Bronchial epithelial cell (primary cell): ENCODE results near the gene NECAP2. TPM values are rescaled to one million over a fixed set of nuclear protein-coding genes. Genes with fewer than 3 reads are reported as not detected.

ENCODE experiments used
- DNase-seq: peaks from one replicate; pipeline ENCODE4 v3.0.0-alpha.2; 2010; ENCODE audit warnings: low read depth
- FAIRE-seq: peaks from 2 replicates; lab custom pipeline; 2011; peaks lifted over from hg19 to GRCh38; lab: Jason Lieb, UNC
- H3K27me3 ChIP-seq: 2 replicates; pipeline ENCODE4 v1.5.1; 2011; ENCODE audit warnings: low read length; ENCODE audit not compliant: control insufficient read depth, insufficient read depth
- H3K36me3 ChIP-seq: 2 replicates; pipeline ENCODE4 v1.5.1; 2011; ENCODE audit warnings: low read length; ENCODE audit not compliant: control insufficient read depth, insufficient read depth
- H3K4me3 ChIP-seq: 2 replicates; pipeline ENCODE4 v1.5.1; 2011; ENCODE audit warnings: mild to moderate bottlenecking, low read depth, low read length, control low read depth
- total RNA-seq: library from RNA; depleted of rRNA; stranded (reverse); fragments of >200 nt; gene quantifications from 2 replicates; pipeline ENCODE4 v1.2.1, GENCODE V29; 2014
- TF ChIP-seq, protein P1 (sequence below): IDR thresholded peaks from 2 replicates; pipeline ENCODE4 v1.5.1; 2011; ENCODE audit warnings: mild to moderate bottlenecking, moderate library complexity, low read length, control low read depth, inconsistent platforms; ENCODE audit not compliant: insufficient read depth, severe bottlenecking

The NECAP2 gene
- total RNA-seq, 1 donor from 2014 or later, result 87.7 TPM

DNA sequence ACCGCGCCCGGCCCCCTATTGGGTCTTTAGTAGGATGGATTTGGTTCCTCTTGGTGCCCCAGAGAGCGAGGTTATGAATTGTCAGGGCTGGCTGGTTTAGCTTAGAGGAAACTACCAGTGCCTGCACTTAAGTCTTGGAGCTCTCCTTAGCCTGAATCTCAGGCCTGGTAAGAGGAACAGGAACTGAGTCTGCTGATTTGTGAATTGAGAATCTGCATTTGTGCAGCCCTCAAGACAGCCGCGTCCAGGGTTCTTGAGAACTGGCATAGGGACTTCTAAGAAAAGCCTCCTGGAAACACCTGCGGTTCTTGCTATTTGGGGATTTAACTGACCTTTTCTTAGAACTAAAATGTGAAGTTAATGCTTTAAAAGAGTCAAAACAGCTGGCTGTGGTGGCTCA lies 1.7 kb downstream of the NECAP2 start:
- TF ChIP-seq, protein P1, sequence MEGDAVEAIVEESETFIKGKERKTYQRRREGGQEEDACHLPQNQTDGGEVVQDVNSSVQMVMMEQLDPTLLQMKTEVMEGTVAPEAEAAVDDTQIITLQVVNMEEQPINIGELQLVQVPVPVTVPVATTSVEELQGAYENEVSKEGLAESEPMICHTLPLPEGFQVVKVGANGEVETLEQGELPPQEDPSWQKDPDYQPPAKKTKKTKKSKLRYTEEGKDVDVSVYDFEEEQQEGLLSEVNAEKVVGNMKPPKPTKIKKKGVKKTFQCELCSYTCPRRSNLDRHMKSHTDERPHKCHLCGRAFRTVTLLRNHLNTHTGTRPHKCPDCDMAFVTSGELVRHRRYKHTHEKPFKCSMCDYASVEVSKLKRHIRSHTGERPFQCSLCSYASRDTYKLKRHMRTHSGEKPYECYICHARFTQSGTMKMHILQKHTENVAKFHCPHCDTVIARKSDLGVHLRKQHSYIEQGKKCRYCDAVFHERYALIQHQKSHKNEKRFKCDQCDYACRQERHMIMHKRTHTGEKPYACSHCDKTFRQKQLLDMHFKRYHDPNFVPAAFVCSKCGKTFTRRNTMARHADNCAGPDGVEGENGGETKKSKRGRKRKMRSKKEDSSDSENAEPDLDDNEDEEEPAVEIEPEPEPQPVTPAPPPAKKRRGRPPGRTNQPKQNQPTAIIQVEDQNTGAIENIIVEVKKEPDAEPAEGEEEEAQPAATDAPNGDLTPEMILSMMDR, result no peak
- DNase-seq (no peak), FAIRE-seq (no peak)
- H3K36me3 ChIP-seq, result peaks cover 19% of the 10 kb centered on the region
- H3K4me3 ChIP-seq, result no peak overlapping the region
- no peaks in the 10 kb centered on the region for H3K27me3 ChIP-seq

DNA sequence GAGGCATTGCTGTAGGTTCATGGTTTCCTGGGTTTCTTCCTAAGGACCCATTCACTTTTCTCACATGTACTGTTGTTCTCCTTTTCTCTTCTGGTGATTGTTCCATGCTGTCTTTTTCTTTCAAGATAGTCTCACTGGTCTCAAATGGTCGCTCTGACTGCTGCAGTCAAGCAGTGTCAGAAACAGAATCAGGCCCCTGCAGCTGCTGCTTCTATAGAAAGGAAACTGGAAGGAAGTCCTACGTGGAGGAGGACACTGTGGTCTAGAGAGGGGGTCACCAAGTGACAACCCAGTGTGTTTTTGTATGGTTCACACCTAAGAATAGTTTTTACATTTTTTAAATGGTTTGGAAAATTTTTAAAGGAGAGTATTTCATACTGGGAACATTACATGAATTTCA lies 2.4 kb downstream of the NECAP2 start:
- Histone ChIP-seq H3K36me3 (peaks cover 21% of the 10 kb centered on the region), H3K27me3 (no peaks in the 10 kb centered on the region), H3K4me3 (no peak overlapping the region)
- no peak for DNase-seq
- TF ChIP-seq, protein P1, result no peak
- no peak for FAIRE-seq

DNA sequence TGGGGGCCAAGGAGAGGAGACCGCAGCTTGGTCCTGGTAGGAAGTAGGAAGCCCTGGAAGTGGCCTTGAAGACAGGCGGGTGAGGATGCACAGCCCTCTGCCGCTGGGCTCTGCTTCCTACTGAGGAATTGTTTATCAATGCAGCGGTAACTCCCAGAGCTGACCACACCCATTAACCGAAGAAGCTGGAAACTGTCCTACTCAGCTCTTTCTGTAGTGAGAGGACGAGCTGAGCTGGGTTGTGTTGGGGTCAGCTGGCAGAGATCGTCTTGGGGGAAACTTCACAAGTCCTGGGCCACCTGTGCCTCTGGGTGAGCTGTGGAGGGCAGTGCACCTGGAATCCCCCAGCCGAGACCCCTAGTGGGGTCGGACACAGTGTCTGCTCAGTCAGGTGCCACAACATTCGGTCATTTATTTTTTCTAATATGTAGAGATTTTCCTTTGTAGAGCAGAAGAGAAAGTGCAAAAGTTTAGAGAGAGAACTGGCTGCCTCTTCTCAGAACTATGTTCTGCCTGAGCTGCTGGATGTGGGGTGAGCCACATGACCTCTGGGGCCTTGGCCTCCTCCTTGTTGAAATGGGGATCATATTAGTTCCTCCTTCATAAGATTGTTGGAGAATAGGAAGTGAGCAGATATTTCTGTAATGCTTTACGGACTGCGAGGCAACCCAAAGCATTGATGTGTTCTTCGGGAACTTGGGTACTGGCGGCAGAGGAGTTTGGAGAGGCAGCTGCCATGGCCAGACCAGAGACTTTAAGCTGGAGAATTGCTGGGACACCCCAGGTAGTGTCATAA lies 3.6 kb downstream of the NECAP2 start:
- H3K36me3 ChIP-seq, result peaks cover 33% of the 10 kb centered on the region
- TF ChIP-seq, protein P1, result no peak
- no peaks in the 10 kb centered on the region for H3K27me3 ChIP-seq
- no peak for FAIRE-seq
- H3K4me3 ChIP-seq, result no peak overlapping the region
- DNase-seq, result no peak

DNA sequence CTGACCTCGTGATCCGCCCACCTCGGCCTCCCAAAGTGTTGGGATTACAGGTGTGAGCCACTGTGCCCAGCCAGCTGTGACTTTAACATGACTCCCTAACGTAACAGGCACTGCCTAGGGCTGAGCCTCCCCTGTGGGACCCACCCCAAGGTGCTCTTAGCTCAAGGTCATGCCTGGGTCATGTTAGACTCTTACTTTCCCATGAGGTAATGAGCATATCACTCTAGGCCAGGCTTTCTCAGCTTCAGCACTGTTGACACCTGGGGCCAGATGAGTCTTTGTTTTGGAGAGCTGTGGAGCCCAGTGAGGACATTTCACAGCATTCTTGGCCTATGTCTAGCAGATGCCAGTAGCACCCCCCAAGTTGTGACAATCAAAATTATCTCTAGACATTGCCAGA lies 4.5 kb downstream of the NECAP2 start:
- DNase-seq (no peak), FAIRE-seq (no peak)
- H3K27me3 ChIP-seq, result no peaks in the 10 kb centered on the region
- no peak overlapping the region for H3K4me3 ChIP-seq
- peaks cover 40% of the 10 kb centered on the region for H3K36me3 ChIP-seq
- TF ChIP-seq, protein P1, result no peak

DNA sequence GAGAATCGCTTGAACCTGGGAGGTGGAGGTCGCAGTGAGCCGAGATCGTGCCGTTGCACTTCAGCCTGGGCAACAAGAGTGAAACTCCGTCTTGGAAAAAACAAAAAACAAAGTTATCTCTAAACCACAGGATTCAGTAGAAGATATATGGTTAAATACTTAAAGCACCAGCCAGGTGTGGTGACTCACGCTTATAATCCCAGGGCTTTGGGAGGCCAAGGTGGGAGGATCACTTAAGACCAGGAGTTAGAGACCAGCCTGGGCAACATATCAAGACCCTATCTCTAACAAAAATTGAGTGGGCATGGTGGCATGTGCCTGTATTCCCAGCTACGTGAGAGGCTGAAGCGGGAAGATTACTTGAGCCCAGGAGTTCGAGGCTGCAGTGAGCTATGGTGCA lies 5.6 kb downstream of the NECAP2 start:
- peaks cover 40% of the 10 kb centered on the region for H3K36me3 ChIP-seq
- H3K27me3 ChIP-seq, result no peaks in the 10 kb centered on the region
- FAIRE-seq (no peak), DNase-seq (no peak)
- no peak overlapping the region for H3K4me3 ChIP-seq
- TF ChIP-seq, protein P1, result no peak
